Epithelial cell of esophagus (primary cell): ENCODE results near the gene NRAP.

Experiments
- DNase-seq: peaks from one replicate; pipeline ENCODE4 v3.0.0; 2010; ENCODE audit warnings: low read depth
- H3K4me3 ChIP-seq: 2 replicates; pipeline ENCODE4 v1.5.1; 2011; ENCODE audit warnings: mild to moderate bottlenecking, low read length, control low read depth
- CTCF ChIP-seq: IDR thresholded peaks from 2 replicates; pipeline ENCODE4 v1.5.1; 2011; ENCODE audit warnings: low read depth, mild to moderate bottlenecking, low read length, control low read depth, inconsistent platforms; ENCODE audit not compliant: insufficient read depth; ENCODE audit errors: missing control alignments

NRAP gene

GRCh38 chr10:113578773-113579172, 85.1 kb downstream of the NRAP start:
- TF ChIP-seq CTCF = no peak
- H3K4me3 ChIP-seq = no peak overlapping the region
- DNase-seq = no peak

- H3K4me3 ChIP-seq = no peak overlapping the region
- TF ChIP-seq CTCF = no peak
- peak; percentile 55 for DNase-seq
Observed at GRCh38 chr10:113576852-113577251, 87.0 kb downstream of the NRAP start.

- no peak for TF ChIP-seq CTCF
- DNase-seq = no peak
- H3K4me3 ChIP-seq = no peak overlapping the region
Observed at GRCh38 chr10:113573368-113573767, 90.5 kb downstream of the NRAP start.

- no peak for DNase-seq
- no peak for TF ChIP-seq CTCF
- no peak overlapping the region for H3K4me3 ChIP-seq
Observed at GRCh38 chr10:113572520-113573290, 91.1 kb downstream of the NRAP start.

GRCh38 chr10:113569576-113569975, 94.3 kb downstream of the NRAP start:
- no peak for TF ChIP-seq CTCF
- no peak overlapping the region for H3K4me3 ChIP-seq
- DNase-seq = no peak

GRCh38 chr10:113566888-113567287, 97.0 kb downstream of the NRAP start:
- no peak for DNase-seq
- TF ChIP-seq CTCF = no peak
- no peak overlapping the region for H3K4me3 ChIP-seq

GRCh38 chr10:113565364-113565763, 98.5 kb downstream of the NRAP start:
- H3K4me3 ChIP-seq = no peak overlapping the region
- peak; percentile 52 for DNase-seq
- no peak for TF ChIP-seq CTCF
